Large intestine (tissue), 3 donors: Measurements from ENCODE around the gene KCNMB1. TPM values are rescaled to one million over a fixed set of nuclear protein-coding genes. Genes with fewer than 3 reads are reported as not detected.

Source experiments
- DNase-seq, 2 donors: peaks; one replicate each; pipeline versions ENCODE4 v3.0.0 to v3.0.0-alpha.2; 2013
- H3K27ac ChIP-seq: one replicate; pipeline ENCODE4 v1.5.1; 2013; ENCODE audit warnings: low read length
- H3K27me3 ChIP-seq: 2 replicates; pipeline ENCODE4 v1.6.1; 2013; ENCODE audit warnings: low read length; ENCODE audit not compliant: control insufficient read depth, insufficient read depth
- H3K36me3 ChIP-seq: 2 replicates; pipeline ENCODE4 v1.6.1; 2013; ENCODE audit warnings: low read length; ENCODE audit not compliant: control insufficient read depth, insufficient read depth
- H3K4me1 ChIP-seq: one replicate; pipeline ENCODE4 v1.6.1; 2013; ENCODE audit warnings: low read length; ENCODE audit not compliant: control insufficient read depth, insufficient read depth
- H3K4me3 ChIP-seq: one replicate; pipeline ENCODE4 v1.5.1; 2013; ENCODE audit warnings: low read length
- H3K9me3 ChIP-seq: one replicate; pipeline ENCODE4 v1.6.1; 2013; ENCODE audit warnings: mild to moderate bottlenecking, low read depth, low read length, moderate library complexity; ENCODE audit not compliant: control insufficient read depth
- WGBS: methylation state at CpG from one replicate; pipeline ENCODE4 v1.1.5; 2013; ENCODE audit warnings: low lambda C conversion rate; ENCODE audit not compliant: insufficient coverage; 5-methylcytosine and 5-hydroxymethylcytosine counted together
- polyA plus RNA-seq: library from polyadenylated mRNA; unstranded; fragments of 120-200 nt; gene quantifications from one replicate; pipeline ENCODE4 v1.2.1, GENCODE V29; 2013

The KCNMB1 gene
- polyA plus RNA-seq, 1 donor, result 6.5 TPM

GRCh38 chr5:170419643-170420042 is 30.5 kb upstream of the KCNMB1 start:
- H3K36me3 ChIP-seq, result no peaks in the 10 kb centered on the region
- DNase-seq, result no peak
- no peak overlapping the region for H3K4me3 ChIP-seq
- no peaks in the 10 kb centered on the region for H3K9me3 ChIP-seq
- no peak overlapping the region for H3K27ac ChIP-seq
- H3K27me3 ChIP-seq, result no peaks in the 10 kb centered on the region
- no peaks in the 10 kb centered on the region for H3K4me1 ChIP-seq
- WGBS, result 100% methylated on average over 1 of the region's 6 CpGs

- no peak overlapping the region for H3K27ac ChIP-seq
- H3K4me1 ChIP-seq, result no peaks in the 10 kb centered on the region
- no peak overlapping the region for H3K4me3 ChIP-seq
- no peaks in the 10 kb centered on the region for H3K36me3 ChIP-seq
- 62% methylated on average over 4 of the region's 8 CpGs for WGBS
- no peak for DNase-seq
- no peaks in the 10 kb centered on the region for H3K9me3 ChIP-seq
- no peaks in the 10 kb centered on the region for H3K27me3 ChIP-seq
These were observed 29.6 kb upstream of the KCNMB1 start for GRCh38 chr5:170418736-170419135.

GRCh38 chr5:170416526-170416925 is 27.4 kb upstream of the KCNMB1 start:
- Histone ChIP-seq H3K4me1 (no peaks in the 10 kb centered on the region), H3K27me3 (no peaks in the 10 kb centered on the region), H3K4me3 (no peak overlapping the region), H3K27ac (no peak overlapping the region), H3K9me3 (no peaks in the 10 kb centered on the region), H3K36me3 (no peaks in the 10 kb centered on the region)
- 57% methylated on average over 2 of the region's 4 CpGs for WGBS
- no peak for DNase-seq

GRCh38 chr5:170414786-170415185 is 25.6 kb upstream of the KCNMB1 start:
- Histone ChIP-seq H3K4me1 (no peaks in the 10 kb centered on the region), H3K36me3 (no peaks in the 10 kb centered on the region), H3K27me3 (no peaks in the 10 kb centered on the region), H3K27ac (no peak overlapping the region), H3K9me3 (no peaks in the 10 kb centered on the region), H3K4me3 (no peak overlapping the region)
- WGBS, result 100% methylated on average over 1 of the region's 6 CpGs
- no peak for DNase-seq

GRCh38 chr5:170413897-170414296 is 24.7 kb upstream of the KCNMB1 start:
- Histone ChIP-seq H3K9me3 (no peaks in the 10 kb centered on the region), H3K4me3 (no peak overlapping the region), H3K27ac (no peak overlapping the region), H3K36me3 (no peaks in the 10 kb centered on the region), H3K27me3 (no peaks in the 10 kb centered on the region), H3K4me1 (no peaks in the 10 kb centered on the region)
- WGBS, result 100% methylated on average over 1 of the region's 3 CpGs
- DNase-seq, result no peak

- no CpG with 5 or more reads among the region's 3 CpGs for WGBS
- Histone ChIP-seq H3K27ac (no peak overlapping the region), H3K4me3 (no peak overlapping the region), H3K36me3 (no peaks in the 10 kb centered on the region), H3K4me1 (no peaks in the 10 kb centered on the region), H3K27me3 (no peaks in the 10 kb centered on the region), H3K9me3 (no peaks in the 10 kb centered on the region)
- DNase-seq, result no peak
These were observed 21.9 kb upstream of the KCNMB1 start for GRCh38 chr5:170411100-170411499.

- no peak overlapping the region for H3K4me3 ChIP-seq
- no peak overlapping the region for H3K27ac ChIP-seq
- H3K4me1 ChIP-seq, result no peaks in the 10 kb centered on the region
- no peaks in the 10 kb centered on the region for H3K27me3 ChIP-seq
- no CpG with 5 or more reads among the region's 2 CpGs for WGBS
- no peak for DNase-seq
- no peaks in the 10 kb centered on the region for H3K9me3 ChIP-seq
- no peaks in the 10 kb centered on the region for H3K36me3 ChIP-seq
These were observed 21.2 kb upstream of the KCNMB1 start for GRCh38 chr5:170410401-170410800.

GRCh38 chr5:170408877-170409660 is 19.9 kb upstream of the KCNMB1 start:
- no peaks in the 10 kb centered on the region for H3K4me1 ChIP-seq
- no peak overlapping the region for H3K4me3 ChIP-seq
- no CpG with 5 or more reads among the region's 7 CpGs for WGBS

GRCh38 chr5:170408226-170408625 is 19.1 kb upstream of the KCNMB1 start:
- no CpG with 5 or more reads among the region's 6 CpGs for WGBS
- no peak for DNase-seq

More at GRCh38 chr5:170408877-170409660, 19.9 kb upstream of the KCNMB1 start:
- Histone ChIP-seq H3K27ac (no peak overlapping the region), H3K36me3 (no peaks in the 10 kb centered on the region), H3K9me3 (no peaks in the 10 kb centered on the region), H3K27me3 (no peaks in the 10 kb centered on the region)
- DNase-seq, result no peak

GRCh38 chr5:170407062-170407461 is 17.9 kb upstream of the KCNMB1 start:
- Histone ChIP-seq H3K9me3 (no peaks in the 10 kb centered on the region), H3K4me1 (no peaks in the 10 kb centered on the region), H3K27ac (no peak overlapping the region), H3K27me3 (no peaks in the 10 kb centered on the region), H3K36me3 (no peaks in the 10 kb centered on the region), H3K4me3 (no peak overlapping the region)
- DNase-seq, result no peak
- WGBS, result no CpG with 5 or more reads among the region's 6 CpGs

More at GRCh38 chr5:170408226-170408625, 19.1 kb upstream of the KCNMB1 start:
- no peaks in the 10 kb centered on the region for H3K36me3 ChIP-seq
- no peaks in the 10 kb centered on the region for H3K4me1 ChIP-seq
- no peak overlapping the region for H3K4me3 ChIP-seq
- no peak overlapping the region for H3K27ac ChIP-seq
- no peaks in the 10 kb centered on the region for H3K27me3 ChIP-seq
- H3K9me3 ChIP-seq, result no peaks in the 10 kb centered on the region

- Histone ChIP-seq H3K36me3 (no peaks in the 10 kb centered on the region), H3K9me3 (peaks cover 3% of the 10 kb centered on the region), H3K4me1 (no peaks in the 10 kb centered on the region), H3K4me3 (no peak overlapping the region), H3K27ac (no peak overlapping the region), H3K27me3 (no peaks in the 10 kb centered on the region)
- WGBS, result no CpG with 5 or more reads among the region's 2 CpGs
- DNase-seq, result no peak
These were observed 16.6 kb upstream of the KCNMB1 start for GRCh38 chr5:170405817-170406216.
